Natural killer cell (primary cell): Measurements from ENCODE around the gene AOPEP. TPM values are rescaled to one million over a fixed set of nuclear protein-coding genes. Genes with fewer than 3 reads are reported as not detected.

Experiments
- ATAC-seq, 3 donors: fragments of 150-1000 bp in 2 of 3; fragments of 200-7000 bp in 1 of 3; cut with Tn5 transposase; 1 replicate in 1 of 3; 2 replicates in 2 of 3; pipeline ENCODE4 v1.10.0; 2021; ENCODE audit warnings: mild to moderate bottlenecking in 2 of 3, moderate library complexity in 2 of 3
- DNase-seq, 2 donors: peaks; one replicate each; pipeline versions ENCODE4 v3.0.0 to v3.0.0-alpha.2; 2013 to 2021; ENCODE audit warnings: mixed read lengths in 1 of 2
- H3K27ac ChIP-seq: one replicate; pipeline ENCODE4 v1.5.1; 2013; ENCODE audit warnings: mild to moderate bottlenecking, low read length
- H3K27me3 ChIP-seq: one replicate; pipeline ENCODE4 v1.6.1; 2013; ENCODE audit warnings: low read length; ENCODE audit not compliant: control insufficient read depth, insufficient read depth
- H3K36me3 ChIP-seq: one replicate; pipeline ENCODE4 v1.6.1; 2013; ENCODE audit warnings: low read length; ENCODE audit not compliant: control insufficient read depth, insufficient read depth
- H3K4me1 ChIP-seq: one replicate; pipeline ENCODE4 v1.6.1; 2013; ENCODE audit warnings: low read length; ENCODE audit not compliant: control insufficient read depth, insufficient read depth
- H3K4me3 ChIP-seq: one replicate; pipeline ENCODE4 v1.5.1; 2013; ENCODE audit warnings: low read length
- H3K9me3 ChIP-seq: one replicate; pipeline ENCODE4 v1.6.1; 2013; ENCODE audit warnings: low read length; ENCODE audit not compliant: control insufficient read depth, insufficient read depth
- H3K27ac Mint-ChIP-seq, 2 donors: one replicate each; pipeline ENCODE4 v1.8.0; 2022; ENCODE audit warnings: mild to moderate bottlenecking in 2 of 2, mixed read lengths in 2 of 2, moderate library complexity in 1 of 2
- H3K27me3 Mint-ChIP-seq, 2 donors: one replicate each; pipeline ENCODE4 v1.8.0; 2022; ENCODE audit warnings: low read depth in 2 of 2, mixed read lengths in 2 of 2
- H3K36me3 Mint-ChIP-seq: one replicate; pipeline ENCODE4 v1.8.0; 2022; ENCODE audit warnings: mixed read lengths
- H3K4me1 Mint-ChIP-seq, 2 donors: one replicate each; pipeline ENCODE4 v1.8.0; 2022; ENCODE audit warnings: mixed read lengths in 2 of 2
- H3K4me3 Mint-ChIP-seq: one replicate; pipeline ENCODE4 v1.8.0; 2022; ENCODE audit warnings: mild to moderate bottlenecking, moderate library complexity, mixed read lengths
- H3K9me3 Mint-ChIP-seq, 2 donors: one replicate each; pipeline ENCODE4 v1.8.0; 2022; ENCODE audit warnings: mixed read lengths in 2 of 2
- WGBS: methylation state at CpG from one replicate; pipeline ENCODE4 v1.1.7; 2013; ENCODE audit warnings: missing lambda C conversion rate; ENCODE audit not compliant: insufficient coverage; 5-methylcytosine and 5-hydroxymethylcytosine counted together
- intact Hi-C: fragments of 100-400 bp; cut with micrococcal nuclease; formaldehyde crosslinking; loops from one replicate; pipeline ENCODE4 v1.14.2; 2022
- total RNA-seq, 4 donors: library from RNA; stranded (reverse); fragments of 120-200 nt in 1 of 4; gene quantifications; one replicate each; pipeline versions ENCODE4 v1.2.3 to v1.2.4, GENCODE V29; 2013 to 2022
- TF ChIP-seq, protein P1 (sequence below): fragments of 200-600 bp; IDR thresholded peaks from one replicate; pipeline ENCODE4 v1.8.0; 2022; ENCODE audit warnings: antibody characterized with exemption

Gene AOPEP
- total RNA-seq, 3 donors from 2014 or later (not counting 1 experiment from before 2014, with no cell fraction given): 20.1 to 22.6 (median 20.6) TPM

DNA sequence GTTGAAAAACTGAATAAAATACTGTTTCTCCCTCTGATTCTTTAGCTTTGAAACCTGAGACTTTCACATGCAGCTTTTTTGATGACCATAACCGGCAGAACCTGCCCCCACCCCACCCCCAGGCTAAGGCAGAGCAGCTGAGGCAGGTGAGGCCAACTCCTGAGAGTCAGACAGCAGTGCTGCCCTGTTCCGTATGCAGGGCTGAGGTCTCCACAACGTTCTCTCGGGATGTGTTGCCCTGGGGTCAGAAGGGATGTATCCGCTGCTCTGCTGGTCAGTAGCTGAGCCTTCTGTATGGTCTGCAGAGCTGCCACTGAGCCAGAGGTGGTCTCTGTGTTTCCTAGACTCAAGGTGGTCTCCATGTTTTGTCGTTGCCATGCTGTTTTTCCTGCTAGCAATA, 190.5 kb downstream of the AOPEP start:
- intact Hi-C loops: no loop called here
- TF ChIP-seq, protein P1, sequence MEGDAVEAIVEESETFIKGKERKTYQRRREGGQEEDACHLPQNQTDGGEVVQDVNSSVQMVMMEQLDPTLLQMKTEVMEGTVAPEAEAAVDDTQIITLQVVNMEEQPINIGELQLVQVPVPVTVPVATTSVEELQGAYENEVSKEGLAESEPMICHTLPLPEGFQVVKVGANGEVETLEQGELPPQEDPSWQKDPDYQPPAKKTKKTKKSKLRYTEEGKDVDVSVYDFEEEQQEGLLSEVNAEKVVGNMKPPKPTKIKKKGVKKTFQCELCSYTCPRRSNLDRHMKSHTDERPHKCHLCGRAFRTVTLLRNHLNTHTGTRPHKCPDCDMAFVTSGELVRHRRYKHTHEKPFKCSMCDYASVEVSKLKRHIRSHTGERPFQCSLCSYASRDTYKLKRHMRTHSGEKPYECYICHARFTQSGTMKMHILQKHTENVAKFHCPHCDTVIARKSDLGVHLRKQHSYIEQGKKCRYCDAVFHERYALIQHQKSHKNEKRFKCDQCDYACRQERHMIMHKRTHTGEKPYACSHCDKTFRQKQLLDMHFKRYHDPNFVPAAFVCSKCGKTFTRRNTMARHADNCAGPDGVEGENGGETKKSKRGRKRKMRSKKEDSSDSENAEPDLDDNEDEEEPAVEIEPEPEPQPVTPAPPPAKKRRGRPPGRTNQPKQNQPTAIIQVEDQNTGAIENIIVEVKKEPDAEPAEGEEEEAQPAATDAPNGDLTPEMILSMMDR: no peak
- Histone ChIP-seq H3K4me3 (no peak overlapping the region), H3K27me3 (no peaks in the 10 kb centered on the region), H3K4me1 (no peaks in the 10 kb centered on the region), H3K27ac (no peak overlapping the region), H3K9me3 (no peaks in the 10 kb centered on the region), H3K36me3 (no peaks in the 10 kb centered on the region)
- Mint-ChIP-seq H3K27me3 (no peaks in the 10 kb centered on the region), H3K27ac (no peak overlapping the region), H3K9me3 (no peaks in the 10 kb centered on the region), H3K4me1 (peaks cover 0 to 7% of the 10 kb centered on the region in 2 donors), H3K36me3 (no peaks in the 10 kb centered on the region), H3K4me3 (no peak overlapping the region)
- DNase-seq (no peak), ATAC-seq (no peak)
- WGBS: 93% methylated on average over 6 of the region's 6 CpGs

DNA sequence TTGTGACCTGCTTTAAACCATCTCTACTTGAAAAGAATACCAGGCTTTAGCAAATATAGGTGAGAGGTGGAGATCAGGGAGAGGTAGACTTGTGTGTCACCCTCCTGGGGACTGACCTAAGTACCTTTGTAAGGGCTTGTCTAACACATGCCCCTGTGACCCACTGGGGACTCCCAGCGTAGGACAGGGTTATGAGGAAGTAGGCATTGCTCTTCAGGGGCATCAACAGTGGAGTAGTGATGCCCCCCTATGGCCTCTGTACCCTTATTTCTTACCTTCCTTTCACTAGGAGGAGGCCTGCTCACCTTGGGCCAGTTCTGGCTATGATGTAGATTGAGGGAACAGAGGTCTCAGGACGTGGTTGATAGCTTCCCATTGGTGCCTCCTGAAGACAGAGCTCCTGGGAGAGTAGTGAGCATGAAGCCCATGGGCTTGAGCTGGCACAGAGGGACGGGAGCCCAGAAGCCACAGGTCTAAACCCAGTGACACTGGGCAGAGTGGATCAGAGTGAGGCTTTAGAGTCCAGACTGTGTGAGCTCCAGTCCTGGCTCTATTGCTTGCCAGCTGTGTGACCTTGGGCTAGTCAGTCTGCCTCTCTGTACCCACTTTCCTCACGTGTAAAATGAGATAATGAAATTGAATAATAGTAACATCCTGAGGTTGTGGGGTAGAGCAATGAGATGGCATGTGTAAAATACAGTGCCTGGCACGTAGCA, 191.7 kb downstream of the AOPEP start:
- Histone ChIP-seq H3K4me3 (no peak overlapping the region), H3K9me3 (no peaks in the 10 kb centered on the region), H3K4me1 (no peaks in the 10 kb centered on the region), H3K27ac (no peak overlapping the region), H3K36me3 (no peaks in the 10 kb centered on the region), H3K27me3 (no peaks in the 10 kb centered on the region)
- intact Hi-C loops: loop anchor here (1.0 kb wide), 2 partner anchors 135 to 237 kb away; no protein-coding TSS in a partner anchor
- Mint-ChIP-seq H3K27me3 (no peaks in the 10 kb centered on the region), H3K27ac (peak overlapping the region in 1 of 2 donors; percentile 17), H3K4me1 (peaks cover 0 to 14% of the 10 kb centered on the region in 2 donors), H3K9me3 (no peaks in the 10 kb centered on the region), H3K36me3 (no peaks in the 10 kb centered on the region), H3K4me3 (no peak overlapping the region)
- ATAC-seq (peak; percentile 67 to 96 (median 94)), DNase-seq (peak in 1 of 2 donors; percentile 60)
- TF ChIP-seq, protein P1: no peak
- 70% methylated on average over 5 of the region's 5 CpGs for WGBS

DNA sequence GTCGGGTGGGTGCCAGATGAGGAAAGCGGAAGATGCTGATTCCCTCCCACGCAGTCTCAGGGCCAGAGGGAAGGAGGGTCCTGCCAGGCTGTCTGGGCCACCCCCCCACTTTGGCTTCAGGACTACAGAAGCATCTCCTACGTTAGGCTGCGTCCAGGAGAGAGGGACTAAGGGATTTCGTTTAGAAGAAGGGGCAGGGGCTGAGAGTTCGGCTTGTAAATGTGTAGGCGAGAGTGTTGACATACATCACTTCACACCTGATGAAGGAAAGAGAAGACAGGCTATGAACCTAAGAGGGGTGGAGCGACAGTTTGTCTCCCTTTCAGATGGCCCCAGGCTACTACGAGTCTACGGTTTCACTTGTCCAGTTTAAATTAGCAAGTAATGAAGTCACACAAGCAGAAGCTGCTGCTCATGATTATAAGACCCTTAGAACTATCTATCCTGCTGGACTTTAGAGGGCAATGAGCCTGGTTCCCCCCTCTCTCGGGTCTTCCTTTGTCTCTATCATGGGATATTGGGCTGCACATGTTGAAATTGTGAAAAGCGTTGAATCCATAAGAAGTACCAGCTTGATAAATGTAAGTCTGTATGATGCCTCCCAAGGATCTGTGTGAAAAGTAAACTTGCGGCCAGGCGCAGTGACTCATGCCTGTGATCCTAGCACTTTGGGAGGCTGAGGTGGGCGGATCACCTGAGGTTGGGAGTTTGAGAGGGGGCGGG, 193.0 kb downstream of the AOPEP start:
- H3K9me3 ChIP-seq: no peaks in the 10 kb centered on the region
- ATAC-seq (no peak), DNase-seq (no peak)
- Mint-ChIP-seq H3K27ac (no peak overlapping the region), H3K9me3 (no peaks in the 10 kb centered on the region), H3K4me3 (no peak overlapping the region), H3K4me1 (peaks cover 0 to 14% of the 10 kb centered on the region in 2 donors), H3K36me3 (no peaks in the 10 kb centered on the region), H3K27me3 (no peaks in the 10 kb centered on the region)
- WGBS: 97% methylated on average over 16 of the region's 17 CpGs
- H3K27ac ChIP-seq: no peak overlapping the region
- H3K27me3 ChIP-seq: no peaks in the 10 kb centered on the region
- intact Hi-C loops: no loop called here
- H3K4me3 ChIP-seq: no peak overlapping the region
- no peaks in the 10 kb centered on the region for H3K4me1 ChIP-seq
- H3K36me3 ChIP-seq: no peaks in the 10 kb centered on the region
- TF ChIP-seq, protein P1: no peak
